Spleen (tissue), 7 donors: ENCODE measurements around the gene KANK4.

Experiments
- CTCF ChIP-seq, 11 experiments: fragments of 200-600 bp in 7 of 11; fragments of 450-650 bp in 4 of 11; sonication (generic) in 4 of 11; IDR thresholded peaks in 8 of 11; conservative IDR thresholded peaks in 3 of 11; 1 replicate in 7 of 11; 2 replicates in 4 of 11; pipeline versions ENCODE4 v1.4.0 to v1.8.0; 2016 to 2021; ENCODE audit warnings: antibody characterized with exemption in 11 of 11, inconsistent platforms in 4 of 11, mild to moderate bottlenecking in 1 of 11
- POLR2A ChIP-seq, 3 donors: fragments of 450-650 bp; IDR thresholded peaks; one replicate each; pipeline ENCODE4 v1.5.1; 2017; ENCODE audit warnings: antibody characterized with exemption in 3 of 3, mild to moderate bottlenecking in 1 of 3
- donor health status: DM: no; HTN: no; CAD: no; lungs with moderate emphysema.
- donor health status: DM: no; HTN: no; CAD: no.
- donor health status: DM: no; HTN: no; CAD: no.

GRCh38 chr1:62282909-62283755, 36.1 kb downstream of the KANK4 start:
- no peak for TF ChIP-seq POLR2A (IDR thresholded peaks at IDR 0.05)
- no peak for TF ChIP-seq CTCF (IDR thresholded peaks at IDR 0.05 in 8 of 11, conservative IDR thresholded peaks at IDR 0.05 in 3 of 11)
